ENCODE results near the gene LCP2.

DNA sequence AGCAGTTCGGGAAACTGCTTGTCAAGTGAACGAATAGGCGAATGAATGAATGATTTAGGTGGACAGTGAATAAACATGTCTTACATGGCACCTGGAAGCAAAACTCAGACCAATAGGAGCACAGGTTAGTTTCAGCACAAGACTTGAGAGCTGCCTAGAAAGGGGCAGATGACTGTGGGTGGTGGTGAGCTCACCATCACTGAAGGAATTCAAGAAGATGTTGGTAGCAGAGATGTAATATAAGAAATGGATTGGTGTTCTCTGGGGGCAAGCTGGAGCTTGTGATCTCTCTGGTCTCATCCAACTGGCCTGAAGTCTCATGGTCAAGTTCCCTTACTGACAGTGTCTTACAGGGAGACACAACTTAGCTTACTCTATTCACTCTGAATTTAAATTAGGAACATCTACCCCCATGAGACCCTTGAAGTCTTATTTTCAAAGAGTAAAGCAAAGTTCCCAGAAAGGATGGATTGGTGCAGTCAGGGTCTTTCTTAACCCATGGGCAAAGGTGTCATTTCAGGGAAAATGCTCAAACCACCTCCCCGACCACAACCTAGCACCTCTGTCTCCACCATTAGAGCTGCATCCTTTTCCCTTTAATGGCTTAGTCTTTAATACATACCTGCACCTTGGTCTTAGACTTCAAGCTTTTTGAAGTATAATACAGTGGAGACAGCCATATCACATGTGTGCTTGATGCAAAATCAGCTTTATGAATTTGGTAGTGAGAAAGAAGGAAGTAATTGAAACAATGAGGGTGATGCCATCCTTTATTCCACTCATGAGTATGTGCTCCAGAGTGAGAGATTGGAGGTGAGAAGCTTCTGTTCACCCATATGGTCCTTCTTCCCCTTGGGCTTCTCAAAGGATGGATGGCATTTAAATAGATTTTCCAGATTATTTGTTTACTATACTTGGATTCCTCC lies 5.1 kb downstream of the LCP2 start:
- TF ChIP-seq, protein P1, sequence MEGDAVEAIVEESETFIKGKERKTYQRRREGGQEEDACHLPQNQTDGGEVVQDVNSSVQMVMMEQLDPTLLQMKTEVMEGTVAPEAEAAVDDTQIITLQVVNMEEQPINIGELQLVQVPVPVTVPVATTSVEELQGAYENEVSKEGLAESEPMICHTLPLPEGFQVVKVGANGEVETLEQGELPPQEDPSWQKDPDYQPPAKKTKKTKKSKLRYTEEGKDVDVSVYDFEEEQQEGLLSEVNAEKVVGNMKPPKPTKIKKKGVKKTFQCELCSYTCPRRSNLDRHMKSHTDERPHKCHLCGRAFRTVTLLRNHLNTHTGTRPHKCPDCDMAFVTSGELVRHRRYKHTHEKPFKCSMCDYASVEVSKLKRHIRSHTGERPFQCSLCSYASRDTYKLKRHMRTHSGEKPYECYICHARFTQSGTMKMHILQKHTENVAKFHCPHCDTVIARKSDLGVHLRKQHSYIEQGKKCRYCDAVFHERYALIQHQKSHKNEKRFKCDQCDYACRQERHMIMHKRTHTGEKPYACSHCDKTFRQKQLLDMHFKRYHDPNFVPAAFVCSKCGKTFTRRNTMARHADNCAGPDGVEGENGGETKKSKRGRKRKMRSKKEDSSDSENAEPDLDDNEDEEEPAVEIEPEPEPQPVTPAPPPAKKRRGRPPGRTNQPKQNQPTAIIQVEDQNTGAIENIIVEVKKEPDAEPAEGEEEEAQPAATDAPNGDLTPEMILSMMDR (conservative IDR thresholded peaks at IDR 0.05; ENCODE audit: low read depth, low read length): no peak
- TF ChIP-seq POLR2A (IDR thresholded peaks at IDR 0.05; ENCODE audit: low read depth, low read length): no peak
- TF ChIP-seq MAFK (IDR thresholded peaks at IDR 0.05; ENCODE audit: low read depth, low read length): no peak
- TF ChIP-seq, protein P2, sequence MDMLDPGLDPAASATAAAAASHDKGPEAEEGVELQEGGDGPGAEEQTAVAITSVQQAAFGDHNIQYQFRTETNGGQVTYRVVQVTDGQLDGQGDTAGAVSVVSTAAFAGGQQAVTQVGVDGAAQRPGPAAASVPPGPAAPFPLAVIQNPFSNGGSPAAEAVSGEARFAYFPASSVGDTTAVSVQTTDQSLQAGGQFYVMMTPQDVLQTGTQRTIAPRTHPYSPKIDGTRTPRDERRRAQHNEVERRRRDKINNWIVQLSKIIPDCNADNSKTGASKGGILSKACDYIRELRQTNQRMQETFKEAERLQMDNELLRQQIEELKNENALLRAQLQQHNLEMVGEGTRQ (IDR thresholded peaks at IDR 0.05; ENCODE audit: low read depth, low read length): no peak
- TF ChIP-seq MAZ (IDR thresholded peaks at IDR 0.05; ENCODE audit: borderline replicate concordance, low read depth, low read length): no peak
- TF ChIP-seq RFX5 (IDR thresholded peaks at IDR 0.05; ENCODE audit: low read depth, low read length): no peak
- TF ChIP-seq RAD21 (IDR thresholded peaks at IDR 0.05; ENCODE audit: low read length): no peak
- no peak for TF ChIP-seq CHD1 (IDR thresholded peaks at IDR 0.05; ENCODE audit: low read depth, low read length)
- no peak for TF ChIP-seq SMC3 (IDR thresholded peaks at IDR 0.05; ENCODE audit: low read depth, low read length)
- TF ChIP-seq CEBPB (IDR thresholded peaks at IDR 0.05; ENCODE audit: low read depth, low read length): no peak
- no peak for TF ChIP-seq NFE2L2 (IDR thresholded peaks at IDR 0.05; ENCODE audit: low read depth, low read length)
- no peak for TF ChIP-seq MXI1 (IDR thresholded peaks at IDR 0.05; ENCODE audit: borderline replicate concordance, low read depth, low read length)
- TF ChIP-seq, protein P3, sequence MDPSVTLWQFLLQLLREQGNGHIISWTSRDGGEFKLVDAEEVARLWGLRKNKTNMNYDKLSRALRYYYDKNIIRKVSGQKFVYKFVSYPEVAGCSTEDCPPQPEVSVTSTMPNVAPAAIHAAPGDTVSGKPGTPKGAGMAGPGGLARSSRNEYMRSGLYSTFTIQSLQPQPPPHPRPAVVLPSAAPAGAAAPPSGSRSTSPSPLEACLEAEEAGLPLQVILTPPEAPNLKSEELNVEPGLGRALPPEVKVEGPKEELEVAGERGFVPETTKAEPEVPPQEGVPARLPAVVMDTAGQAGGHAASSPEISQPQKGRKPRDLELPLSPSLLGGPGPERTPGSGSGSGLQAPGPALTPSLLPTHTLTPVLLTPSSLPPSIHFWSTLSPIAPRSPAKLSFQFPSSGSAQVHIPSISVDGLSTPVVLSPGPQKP (IDR thresholded peaks at IDR 0.05; ENCODE audit: borderline replicate concordance, low read depth, low read length): no peak
- TF ChIP-seq FOS (IDR thresholded peaks at IDR 0.05; ENCODE audit: low read depth, low read length): no peak
